A673 (cell line): ENCODE measurements around the gene FGF5. TPM values are rescaled to one million over a fixed set of nuclear protein-coding genes. Genes with fewer than 3 reads are reported as not detected.

Experiments used
- BruUV-seq: library from RNA; stranded (reverse); fragments of 400-500 nt; replicated peaks from 2 replicates; lab custom pipeline; 2021; lab: Mats Ljungman, UMichigan
- CTCF ChIA-PET: fragments of 300-600 bp; sonication (Branson Sonifier 250); formaldehyde crosslinking; loops from one replicate; lab custom pipeline; 2022; ENCODE audit warnings: antibody characterized with exemption; lab: Charles Lee
- POLR2A ChIA-PET: fragments of 300-600 bp; sonication (Branson Sonifier 250); formaldehyde crosslinking; loops from one replicate; lab custom pipeline; 2022; ENCODE audit warnings: antibody characterized with exemption; ENCODE audit not compliant: low non-redundant PET; lab: Charles Lee
- DNase-seq: peaks from one replicate; pipeline ENCODE4 v3.0.0-alpha.2; 2015; ENCODE audit warnings: low spot score
- H3K27ac ChIP-seq: fragments of 200-600 bp; sonication (generic); 2 replicates; pipeline ENCODE4 v1.5.1; 2016; ENCODE audit warnings: mixed run types, low read depth, mild to moderate bottlenecking, mixed read lengths, antibody characterized with exemption, low read length; ENCODE audit not compliant: poor library complexity, severe bottlenecking
- H3K27me3 ChIP-seq: fragments of 200-600 bp; sonication (generic); replicated peaks from 2 replicates; pipeline ENCODE4 v1.6.1; 2017; ENCODE audit warnings: mixed run types, low read depth, mild to moderate bottlenecking, mixed read lengths, antibody characterized with exemption, low read length; ENCODE audit not compliant: insufficient read depth, poor library complexity
- H3K36me3 ChIP-seq: fragments of 200-600 bp; sonication (generic); 2 replicates; pipeline ENCODE4 v1.6.1; 2016; ENCODE audit warnings: mixed run types, mild to moderate bottlenecking, mixed read lengths, antibody characterized with exemption, low read length; ENCODE audit not compliant: insufficient read depth, poor library complexity, severe bottlenecking
- H3K4me1 ChIP-seq: fragments of 200-600 bp; sonication (generic); 2 replicates; pipeline ENCODE4 v1.6.1; 2017; ENCODE audit warnings: mixed run types, mild to moderate bottlenecking, mixed read lengths, antibody characterized with exemption, low read length; ENCODE audit not compliant: insufficient read depth, poor library complexity, severe bottlenecking
- H3K4me3 ChIP-seq: fragments of 200-600 bp; sonication (generic); 2 replicates; pipeline ENCODE4 v1.5.1; 2016; ENCODE audit warnings: low read depth, mixed run types, mild to moderate bottlenecking, mixed read lengths, low read length; ENCODE audit not compliant: poor library complexity, severe bottlenecking
- H3K9me3 ChIP-seq: fragments of 200-600 bp; sonication (generic); 2 replicates; pipeline ENCODE4 v1.6.1; 2016; ENCODE audit warnings: mixed run types, low read depth, mild to moderate bottlenecking, mixed read lengths, antibody characterized with exemption, low read length; ENCODE audit not compliant: poor library complexity, severe bottlenecking
- EZH2 ChIP-seq: fragments of 200-600 bp; sonication (generic); IDR thresholded peaks from 2 replicates; pipeline ENCODE4 v1.6.1; 2017; ENCODE audit warnings: borderline replicate concordance, low read depth, mild to moderate bottlenecking, mixed read lengths, antibody characterized with exemption, low read length; ENCODE audit not compliant: poor library complexity, severe bottlenecking
- intact Hi-C: fragments of 100-400 bp; cut with micrococcal nuclease; formaldehyde crosslinking; loops from one replicate; pipeline ENCODE4 v1.10.0; 2022; ENCODE audit not compliant: unreplicated experiment
- total RNA-seq: library from RNA; stranded (reverse); gene quantifications from 2 replicates; pipeline ENCODE4 v1.2.3, GENCODE V29; 2021
- TF ChIP-seq, protein P1 (sequence below): fragments of 300-800, 200-600 bp; sonication (generic); conservative IDR thresholded peaks from 2 replicates; pipeline ENCODE4 v1.5.1; 2017; ENCODE audit warnings: low read depth, mild to moderate bottlenecking, antibody characterized with exemption, low read length, moderate library complexity, mixed read lengths

Gene FGF5
- total RNA-seq, 1 experiment from 2014 or later, result not detected

- no peak overlapping the region for H3K4me3 ChIP-seq
- no peaks in the 10 kb centered on the region for H3K9me3 ChIP-seq
- intact Hi-C loops, result no loop called here
- H3K4me1 ChIP-seq, result no peaks in the 10 kb centered on the region
- DNase-seq, result no peak
- TF ChIP-seq, protein P1, sequence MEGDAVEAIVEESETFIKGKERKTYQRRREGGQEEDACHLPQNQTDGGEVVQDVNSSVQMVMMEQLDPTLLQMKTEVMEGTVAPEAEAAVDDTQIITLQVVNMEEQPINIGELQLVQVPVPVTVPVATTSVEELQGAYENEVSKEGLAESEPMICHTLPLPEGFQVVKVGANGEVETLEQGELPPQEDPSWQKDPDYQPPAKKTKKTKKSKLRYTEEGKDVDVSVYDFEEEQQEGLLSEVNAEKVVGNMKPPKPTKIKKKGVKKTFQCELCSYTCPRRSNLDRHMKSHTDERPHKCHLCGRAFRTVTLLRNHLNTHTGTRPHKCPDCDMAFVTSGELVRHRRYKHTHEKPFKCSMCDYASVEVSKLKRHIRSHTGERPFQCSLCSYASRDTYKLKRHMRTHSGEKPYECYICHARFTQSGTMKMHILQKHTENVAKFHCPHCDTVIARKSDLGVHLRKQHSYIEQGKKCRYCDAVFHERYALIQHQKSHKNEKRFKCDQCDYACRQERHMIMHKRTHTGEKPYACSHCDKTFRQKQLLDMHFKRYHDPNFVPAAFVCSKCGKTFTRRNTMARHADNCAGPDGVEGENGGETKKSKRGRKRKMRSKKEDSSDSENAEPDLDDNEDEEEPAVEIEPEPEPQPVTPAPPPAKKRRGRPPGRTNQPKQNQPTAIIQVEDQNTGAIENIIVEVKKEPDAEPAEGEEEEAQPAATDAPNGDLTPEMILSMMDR, result no peak
- no peak for TF ChIP-seq EZH2
- peaks cover 36% of the 10 kb centered on the region for H3K27me3 ChIP-seq
- H3K27ac ChIP-seq, result no peak overlapping the region
- BruUV-seq, result no TSS peak
- ChIA-PET POLR2A (no interaction called here), CTCF (no interaction called here)
- no peaks in the 10 kb centered on the region for H3K36me3 ChIP-seq
These were observed 38.0 kb upstream of the FGF5 start for GRCh38 chr4:80228460-80228859.

GRCh38 chr4:80229128-80229527, 37.3 kb upstream of the FGF5 start:
- no peak for DNase-seq
- no peak for TF ChIP-seq EZH2
- TF ChIP-seq, protein P1, result no peak
- no peaks in the 10 kb centered on the region for H3K4me1 ChIP-seq
- ChIA-PET CTCF (no interaction called here), POLR2A (no interaction called here)
- H3K4me3 ChIP-seq, result no peak overlapping the region
- no peak overlapping the region for H3K27ac ChIP-seq
- H3K27me3 ChIP-seq, result peaks cover 36% of the 10 kb centered on the region
- no peaks in the 10 kb centered on the region for H3K9me3 ChIP-seq
- BruUV-seq, result no TSS peak
- intact Hi-C loops, result no loop called here
- no peaks in the 10 kb centered on the region for H3K36me3 ChIP-seq

DNA sequence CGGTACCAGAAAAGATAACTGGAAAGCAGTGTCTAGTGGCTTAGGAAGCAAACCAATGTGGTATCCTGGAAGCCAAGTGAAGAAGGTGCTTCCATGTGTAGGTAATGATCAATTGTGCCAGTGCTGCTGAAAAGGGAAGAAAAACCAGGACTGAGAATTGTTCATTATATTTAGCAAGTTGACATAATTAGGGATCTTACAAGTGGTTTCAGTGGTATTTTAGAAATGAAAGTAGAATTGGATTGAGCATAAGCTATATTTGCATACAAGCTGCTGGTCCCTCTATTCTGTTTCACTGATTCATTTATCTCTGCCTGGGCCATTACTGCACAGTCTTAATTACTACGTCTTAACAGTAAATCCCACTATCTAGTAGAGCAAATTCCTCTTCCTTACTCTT, 36.9 kb upstream of the FGF5 start:
- Histone ChIP-seq H3K9me3 (no peaks in the 10 kb centered on the region), H3K4me3 (no peak overlapping the region), H3K27ac (no peak overlapping the region), H3K36me3 (no peaks in the 10 kb centered on the region), H3K4me1 (no peaks in the 10 kb centered on the region), H3K27me3 (peaks cover 36% of the 10 kb centered on the region)
- BruUV-seq, result no TSS peak
- CTCF ChIA-PET, result no interaction called here
- intact Hi-C loops, result no loop called here
- TF ChIP-seq, protein P1, result no peak
- no peak for TF ChIP-seq EZH2
- POLR2A ChIA-PET, result no interaction called here
- DNase-seq, result no peak
